K562 (cell line): Measurements from ENCODE around the gene FBXO9. TPM values are rescaled to one million over a fixed set of nuclear protein-coding genes. Genes with fewer than 3 reads are reported as not detected.

Experiments used
- BDP1 ChIP-seq: IDR thresholded peaks from 3 replicates; pipeline ENCODE4 v1.6.1; 2011; ENCODE audit not compliant: insufficient read length, insufficient read depth
- BRD9 ChIP-seq: fragments of 450-650 bp; IDR thresholded peaks from 2 replicates; pipeline ENCODE4 v1.6.1; 2018; ENCODE audit warnings: low read depth; ENCODE audit not compliant: partially characterized antibody
- CSDE1 ChIP-seq, 2 experiments: fragments of 450-650 bp; IDR thresholded peaks; 2 replicates each; pipeline ENCODE4 v1.6.1; 2016; ENCODE audit warnings: mild to moderate bottlenecking in 1 of 2
- DDX20 ChIP-seq: fragments of 450-650 bp; IDR thresholded peaks from 2 replicates; pipeline ENCODE4 v1.6.1; 2016; ENCODE audit warnings: missing genetic modification characterization, low read depth, mild to moderate bottlenecking, missing compliant biosample characterization, moderate library complexity
- EGR1 ChIP-seq: fragments of 450-650 bp; conservative IDR thresholded peaks from 2 replicates; pipeline ENCODE4 v1.6.1; 2017; ENCODE audit warnings: mild to moderate bottlenecking
- NEUROD1 ChIP-seq: fragments of 150-350 bp; IDR thresholded peaks from 2 replicates; pipeline ENCODE4 v1.6.1; 2014; ENCODE audit warnings: borderline replicate concordance, low read length, low read depth; ENCODE audit not compliant: partially characterized antibody
- NR2C1 ChIP-seq, 2 experiments: fragments of 450-650 bp; IDR thresholded peaks; 2 replicates each; pipeline ENCODE4 v1.6.1; 2017; ENCODE audit warnings: mild to moderate bottlenecking in 2 of 2, antibody characterized with exemption in 1 of 2, inconsistent platforms in 1 of 2, missing compliant biosample characterization in 1 of 2, missing genetic modification characterization in 1 of 2
- POLR3A ChIP-seq: IDR thresholded peaks from 2 replicates; pipeline ENCODE4 v1.6.1; 2011; ENCODE audit warnings: borderline replicate concordance, mild to moderate bottlenecking, moderate library complexity; ENCODE audit not compliant: insufficient read length, insufficient read depth; ENCODE audit errors: extremely low read depth
- PRPF4 ChIP-seq: fragments of 200-400 bp; formaldehyde crosslinking; IDR thresholded peaks from one replicate; pipeline ENCODE4 v1.6.1; 2017; ENCODE audit warnings: low read length, low read depth, mild to moderate bottlenecking; ENCODE audit not compliant: insufficient read depth, poor library complexity, severe bottlenecking
- RBM39 ChIP-seq: fragments of 200-400 bp; formaldehyde crosslinking; optimal IDR thresholded peaks from 2 replicates; pipeline ENCODE3; 2018; ENCODE audit warnings: low read depth, low read length
- SMARCC2 ChIP-seq: fragments of 450-650 bp; IDR thresholded peaks from 2 replicates; pipeline ENCODE4 v1.6.1; 2017; ENCODE audit warnings: antibody characterized with exemption, moderate library complexity, mild to moderate bottlenecking, low read depth
- TFE3 ChIP-seq: fragments of 450-650 bp; formaldehyde crosslinking; IDR thresholded peaks from 2 replicates; pipeline ENCODE4 v1.4.0; 2020; ENCODE audit warnings: mild to moderate bottlenecking, mixed read lengths
- TSC22D4 ChIP-seq: fragments of 450-650 bp; IDR thresholded peaks from 2 replicates; pipeline ENCODE4 v1.6.1; 2016; ENCODE audit warnings: missing genetic modification characterization, missing biosample characterization, control low read depth
- ZBTB9 ChIP-seq: fragments of 450-650 bp; formaldehyde crosslinking; IDR thresholded peaks from 2 replicates; pipeline ENCODE4 v1.4.0; 2020; ENCODE audit warnings: mild to moderate bottlenecking, moderate library complexity
- ZNF274 ChIP-seq: IDR thresholded peaks from 2 replicates; pipeline ENCODE4 v1.6.1; 2011; ENCODE audit warnings: low read depth, mild to moderate bottlenecking, low read length, moderate library complexity, borderline replicate concordance
- ZNF384 ChIP-seq: IDR thresholded peaks from 2 replicates; pipeline ENCODE4 v1.6.1; 2012; ENCODE audit warnings: low read depth, low read length, improper control_type of control experiment
- polyA plus RNA-seq, 8 experiments: library from polyadenylated mRNA; depleted of rRNA in 4 of 8; stranded (reverse) in 5 of 8; unstranded in 3 of 8; fragments of >200 nt; fragmentation: Nextera tagmentation in 2 of 8; fragmentation: Illumina TruSeq in 1 of 8; extraction: Ambion mirVana in 2 of 8; extraction: Trizol in 1 of 8; gene quantifications; 2 replicates each; pipeline versions ENCODE4 v1.2.1 to v1.2.3, GENCODE V29; 2011 to 2014; ENCODE audit warnings: inconsistent platforms in 1 of 8, missing spikeins in 1 of 8
- total RNA-seq, 7 experiments: library from RNA; depleted of rRNA in 6 of 7; stranded (reverse); fragments of >200 nt in 6 of 7; fragmentation: Illumina TruSeq in 2 of 7; extraction: Trizol in 2 of 7; gene quantifications; 2 replicates each; pipeline versions ENCODE4 v1.2.1 to v1.2.3, GENCODE V29; 2011 to 2021; ENCODE audit warnings: low replicate concordance in 1 of 7
- TF ChIP-seq, protein P1 (sequence below): fragments of 250-450 bp; sonication (Bioruptor Pico); IDR thresholded peaks from 2 replicates; pipeline ENCODE4 v1.8.0; 2022; ENCODE audit warnings: inconsistent platforms, mild to moderate bottlenecking, moderate library complexity, borderline replicate concordance
- TF ChIP-seq, protein P2 (sequence below), 2 experiments: fragments of 450-650 bp; IDR thresholded peaks; 2 replicates each; pipeline ENCODE4 v1.6.1; 2016

FBXO9 gene
- total and polyA plus RNA-seq, 9 of the 15 experiments (the other 6 are each of a cell fraction or from before 2014, with no cell fraction given) = 10.1 to 85.3 (median 51.4) TPM

DNA sequence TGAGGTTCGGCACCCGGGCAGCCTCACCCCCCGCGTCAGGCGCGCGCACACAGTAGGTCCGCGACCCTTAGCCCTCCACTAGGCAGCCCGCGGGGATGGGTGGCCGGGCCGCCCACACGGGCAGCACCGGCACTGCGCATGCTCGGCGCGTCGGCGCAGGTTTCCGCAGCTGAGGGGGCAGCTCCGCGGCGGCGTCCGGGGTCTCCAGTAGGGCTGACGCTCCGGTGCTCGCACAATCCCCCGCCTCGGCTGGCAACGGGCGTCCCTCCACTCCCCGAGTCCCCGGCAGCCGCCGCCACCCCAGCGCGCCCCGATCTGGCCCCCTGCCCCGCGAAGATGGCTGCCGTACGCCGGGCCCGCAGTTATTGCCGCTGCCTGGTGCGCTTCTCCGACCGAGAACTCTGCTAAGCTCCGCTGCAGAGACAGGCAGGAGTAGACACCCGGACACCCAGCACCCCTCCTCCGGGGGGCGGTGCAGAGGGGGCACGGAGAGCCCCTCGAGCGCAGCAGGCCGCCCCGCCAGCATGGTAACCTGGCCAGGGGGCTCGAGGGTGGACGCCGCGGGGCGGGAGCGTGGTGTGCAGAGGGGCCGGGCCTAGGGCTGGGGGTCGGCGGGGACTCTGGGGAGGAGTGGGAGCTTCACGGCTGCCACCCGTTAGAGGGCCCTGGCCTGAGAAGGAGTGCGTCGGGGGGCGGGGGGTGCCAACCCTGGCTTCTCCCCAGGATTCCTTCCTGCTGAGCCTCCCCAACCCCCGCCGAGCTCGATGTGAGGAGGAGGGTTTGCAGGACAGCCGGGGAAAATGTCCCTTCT is at the start of gene FBXO9 (continued):
- TF ChIP-seq RBM39 (no peak), BDP1 (no peak), NEUROD1 (no peak), CSDE1 (IDR thresholded peaks at IDR 0.05) (no peak), TSC22D4 (tag) (no peak), PRPF4 (no peak), EGR1 (peak; percentile 85), TFE3 (CRISPR knock-in tag) (no peak), ZNF274 (no peak), DDX20 (tag) (no peak), ZNF384 (no peak), ZBTB9 (no peak), BRD9 (no peak), POLR3A (no peak), SMARCC2 (no peak), NR2C1 (IDR thresholded peaks at IDR 0.05) (no peak), NR2C1 (tag; IDR thresholded peaks at IDR 0.05) (no peak)
- TF ChIP-seq, protein P1, sequence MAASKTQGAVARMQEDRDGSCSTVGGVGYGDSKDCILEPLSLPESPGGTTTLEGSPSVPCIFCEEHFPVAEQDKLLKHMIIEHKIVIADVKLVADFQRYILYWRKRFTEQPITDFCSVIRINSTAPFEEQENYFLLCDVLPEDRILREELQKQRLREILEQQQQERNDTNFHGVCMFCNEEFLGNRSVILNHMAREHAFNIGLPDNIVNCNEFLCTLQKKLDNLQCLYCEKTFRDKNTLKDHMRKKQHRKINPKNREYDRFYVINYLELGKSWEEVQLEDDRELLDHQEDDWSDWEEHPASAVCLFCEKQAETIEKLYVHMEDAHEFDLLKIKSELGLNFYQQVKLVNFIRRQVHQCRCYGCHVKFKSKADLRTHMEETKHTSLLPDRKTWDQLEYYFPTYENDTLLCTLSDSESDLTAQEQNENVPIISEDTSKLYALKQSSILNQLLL (CRISPR knock-in tag) = no peak
- TF ChIP-seq, protein P2, sequence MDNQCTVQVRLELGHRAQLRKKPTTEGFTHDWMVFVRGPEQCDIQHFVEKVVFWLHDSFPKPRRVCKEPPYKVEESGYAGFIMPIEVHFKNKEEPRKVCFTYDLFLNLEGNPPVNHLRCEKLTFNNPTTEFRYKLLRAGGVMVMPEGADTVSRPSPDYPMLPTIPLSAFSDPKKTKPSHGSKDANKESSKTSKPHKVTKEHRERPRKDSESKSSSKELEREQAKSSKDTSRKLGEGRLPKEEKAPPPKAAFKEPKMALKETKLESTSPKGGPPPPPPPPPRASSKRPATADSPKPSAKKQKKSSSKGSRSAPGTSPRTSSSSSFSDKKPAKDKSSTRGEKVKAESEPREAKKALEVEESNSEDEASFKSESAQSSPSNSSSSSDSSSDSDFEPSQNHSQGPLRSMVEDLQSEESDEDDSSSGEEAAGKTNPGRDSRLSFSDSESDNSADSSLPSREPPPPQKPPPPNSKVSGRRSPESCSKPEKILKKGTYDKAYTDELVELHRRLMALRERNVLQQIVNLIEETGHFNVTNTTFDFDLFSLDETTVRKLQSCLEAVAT (IDR thresholded peaks at IDR 0.05) = no peak
